HCT116 (cell line): ENCODE data around the gene ACAP3. TPM values are rescaled to one million over a fixed set of nuclear protein-coding genes. Genes with fewer than 3 reads are reported as not detected.

Experiments used
- ATAC-seq: fragments of 200-7000 bp; cut with Tn5 transposase; 2 replicates; pipeline ENCODE4 v1.9.1; 2020; ENCODE audit warnings: mild to moderate bottlenecking, moderate library complexity
- BruUV-seq: library from RNA; stranded (reverse); fragments of 400-500 nt; replicated peaks from 2 replicates; lab custom pipeline; 2021; lab: Mats Ljungman, UMichigan
- CTCF ChIA-PET: fragments of 300-600 bp; sonication (Branson Sonifier 250); formaldehyde crosslinking; loops from one replicate; lab custom pipeline; 2021; ENCODE audit warnings: antibody characterized with exemption; lab: Charles Lee
- POLR2A ChIA-PET: fragments of 300-600, 350-600 bp; sonication (Branson Sonifier 250); formaldehyde crosslinking; loops from one replicate; lab custom pipeline; 2021; ENCODE audit warnings: antibody characterized with exemption; lab: Charles Lee
- RAD21 ChIA-PET, 2 experiments: fragments of 300-600 bp; sonication (Branson Sonifier 250); formaldehyde crosslinking; loops; one replicate each; lab custom pipeline; 2023; ENCODE audit warnings: low total read pairs in 2 of 2; ENCODE audit not compliant: uncharacterized antibody in 2 of 2, unreplicated experiment in 2 of 2, low non-redundant PET in 1 of 2; lab: Charles Lee
- DNase-seq: peaks from one replicate; pipeline ENCODE4 v3.0.0-alpha.2; 2010; ENCODE audit warnings: low read depth, low spot score
- H2AFZ ChIP-seq: fragments of 200-600 bp; shearing (Covaris generic), sonication (generic); 2 replicates; pipeline ENCODE4 v1.6.1; 2017; ENCODE audit warnings: low read depth, mixed run types, mixed read lengths, antibody characterized with exemption, low read length; ENCODE audit not compliant: poor library complexity, severe bottlenecking
- H3K27ac ChIP-seq: 2 replicates; pipeline ENCODE4 v1.5.1; 2012; ENCODE audit warnings: low read depth, low read length
- H3K27me3 ChIP-seq: fragments of 200-600 bp; sonication (generic); 2 replicates; pipeline ENCODE4 v1.6.1; 2016; ENCODE audit warnings: mixed run types, low read length, mixed read lengths; ENCODE audit not compliant: insufficient read depth
- H3K36me3 ChIP-seq, 2 experiments: fragments of 200-500 bp in 1 of 2; fragments of 200-600 bp in 1 of 2; sonication (Bioruptor generic) in 1 of 2; sonication (generic) in 1 of 2; 2 replicates each; pipeline versions ENCODE4 v1.5.1 to v1.6.1; 2014 to 2016; ENCODE audit warnings: low read length in 2 of 2, inconsistent platforms in 1 of 2, mixed read lengths in 1 of 2, mixed run types in 1 of 2; ENCODE audit not compliant: insufficient read depth in 2 of 2, control insufficient read depth in 1 of 2
- H3K4me1 ChIP-seq, 2 experiments: fragments of 200-600 bp in 1 of 2; sonication (generic) in 1 of 2; 2 replicates each; pipeline versions ENCODE4 v1.5.1 to v1.6.1; 2012 to 2017; ENCODE audit warnings: low read length in 2 of 2, inconsistent platforms in 1 of 2, mild to moderate bottlenecking in 1 of 2, mixed read lengths in 1 of 2, mixed run types in 1 of 2, moderate library complexity in 1 of 2; ENCODE audit not compliant: insufficient read depth in 2 of 2, control insufficient read depth in 1 of 2
- H3K4me2 ChIP-seq: fragments of 200-600 bp; sonication (generic); 2 replicates; pipeline ENCODE4 v1.6.1; 2017; ENCODE audit warnings: mixed run types, low read length, mixed read lengths
- H3K4me3 ChIP-seq, 2 experiments: fragments of 200-600 bp in 1 of 2; sonication (generic) in 1 of 2; replicated peaks in 1 of 2; 2 replicates each; pipeline ENCODE4 v1.5.1; 2011 to 2016; ENCODE audit warnings: low read length in 2 of 2, control low read depth in 1 of 2, low read depth in 1 of 2, mild to moderate bottlenecking in 1 of 2, mixed read lengths in 1 of 2, mixed run types in 1 of 2
- H3K79me2 ChIP-seq: fragments of 200-600 bp; sonication (generic); 2 replicates; pipeline ENCODE4 v1.6.1; 2017; ENCODE audit warnings: mild to moderate bottlenecking, mixed run types, low read length, moderate library complexity, mixed read lengths; ENCODE audit not compliant: insufficient read depth
- H3K9ac ChIP-seq: fragments of 200-600 bp; sonication (generic); 2 replicates; pipeline ENCODE4 v1.6.1; 2016; ENCODE audit warnings: low read length, mixed read lengths
- H3K9me2 ChIP-seq: fragments of 200-600 bp; sonication (generic), shearing (Covaris generic); 2 replicates; pipeline ENCODE4 v1.6.1; 2017; ENCODE audit warnings: mixed run types, mild to moderate bottlenecking, moderate library complexity; ENCODE audit not compliant: insufficient read depth
- H3K9me3 ChIP-seq, 2 experiments: fragments of 200-500 bp in 1 of 2; fragments of 200-600 bp in 1 of 2; sonication (Bioruptor generic) in 1 of 2; sonication (generic) in 1 of 2; 2 replicates each; pipeline ENCODE4 v1.6.1; 2014 to 2017; ENCODE audit warnings: low read length in 2 of 2, mixed read lengths in 2 of 2, inconsistent platforms in 1 of 2, low read depth in 1 of 2, mild to moderate bottlenecking in 1 of 2, mixed run types in 1 of 2, moderate library complexity in 1 of 2; ENCODE audit not compliant: control insufficient read depth in 1 of 2, insufficient read depth in 1 of 2
- H4K20me1 ChIP-seq: fragments of 200-600 bp; sonication (generic), shearing (Covaris generic); 2 replicates; pipeline ENCODE4 v1.6.1; 2017; ENCODE audit warnings: mixed run types, mild to moderate bottlenecking, moderate library complexity; ENCODE audit not compliant: insufficient read depth
- EGR1 ChIP-seq: IDR thresholded peaks from 2 replicates; pipeline ENCODE4 v1.6.1; 2012; ENCODE audit warnings: low read depth
- ELF1 ChIP-seq: IDR thresholded peaks from 2 replicates; pipeline ENCODE4 v1.6.1; 2012; ENCODE audit warnings: low read depth, borderline replicate concordance
- FOSL1 ChIP-seq: IDR thresholded peaks from 2 replicates; pipeline ENCODE4 v1.6.1; 2012; ENCODE audit warnings: low read depth
- POLR2AphosphoS5 ChIP-seq: IDR thresholded peaks from 2 replicates; pipeline ENCODE4 v1.6.1; 2011; ENCODE audit warnings: mild to moderate bottlenecking, low read depth, low read length, moderate library complexity
- RAD21 ChIP-seq: IDR thresholded peaks from 2 replicates; pipeline ENCODE4 v1.6.1; 2012; ENCODE audit warnings: low read depth, mild to moderate bottlenecking
- SIN3A ChIP-seq: IDR thresholded peaks from 2 replicates; pipeline ENCODE4 v1.6.1; 2012; ENCODE audit warnings: low read depth
- SRF ChIP-seq: IDR thresholded peaks from 2 replicates; pipeline ENCODE4 v1.6.1; 2012; ENCODE audit warnings: low read depth
- TCF7L2 ChIP-seq: IDR thresholded peaks from 2 replicates; pipeline ENCODE4 v1.7.0; 2011; ENCODE audit warnings: borderline replicate concordance, inconsistent platforms; ENCODE audit not compliant: insufficient read depth, insufficient read length; ENCODE audit errors: extremely low read depth
- YY1 ChIP-seq: IDR thresholded peaks from 2 replicates; pipeline ENCODE4 v1.6.1; 2011; ENCODE audit warnings: low read length, low read depth, moderate library complexity, mild to moderate bottlenecking; ENCODE audit not compliant: insufficient replicate concordance; ENCODE audit errors: extremely low read depth
- ZNF274 ChIP-seq: fragments of 200-500 bp; sonication (Bioruptor generic); IDR thresholded peaks from 2 replicates; pipeline ENCODE4 v1.6.1; 2014; ENCODE audit warnings: mild to moderate bottlenecking, low read depth, low read length, inconsistent platforms
- intact Hi-C: fragments of 100-400 bp; cut with micrococcal nuclease; formaldehyde crosslinking; loops from 2 replicates; pipeline ENCODE4 v1.10.0; 2022
- total RNA-seq: library from RNA; stranded (reverse); gene quantifications from one replicate; pipeline ENCODE4 v1.2.1, GENCODE V29; 2021; ENCODE audit not compliant: unreplicated experiment
- TF ChIP-seq, protein P1 (sequence below): IDR thresholded peaks from 2 replicates; pipeline ENCODE4 v1.6.1; 2012
- TF ChIP-seq, protein P2 (sequence below), 3 experiments: fragments of 200-600 bp in 1 of 3; sonication (generic) in 1 of 3; IDR thresholded peaks in 2 of 3; conservative IDR thresholded peaks in 1 of 3; 2 replicates each; pipeline ENCODE4 v1.5.1; 2012 to 2017; ENCODE audit warnings: low read depth in 2 of 3, low read length in 2 of 3, antibody characterized with exemption in 1 of 3, borderline replicate concordance in 1 of 3, control low read depth in 1 of 3, mild to moderate bottlenecking in 1 of 3, mixed read lengths in 1 of 3, mixed run types in 1 of 3, moderate library complexity in 1 of 3; ENCODE audit not compliant: insufficient read depth in 1 of 3
- TF ChIP-seq, protein P3 (sequence below): IDR thresholded peaks from 2 replicates; pipeline ENCODE4 v1.6.1; 2012
- TF ChIP-seq, protein P4 (sequence below): IDR thresholded peaks from 2 replicates; pipeline ENCODE4 v1.6.1; 2012; ENCODE audit warnings: low read depth

The ACAP3 gene
- total RNA-seq, 1 experiment from 2014 or later = 38.8 TPM

DNA sequence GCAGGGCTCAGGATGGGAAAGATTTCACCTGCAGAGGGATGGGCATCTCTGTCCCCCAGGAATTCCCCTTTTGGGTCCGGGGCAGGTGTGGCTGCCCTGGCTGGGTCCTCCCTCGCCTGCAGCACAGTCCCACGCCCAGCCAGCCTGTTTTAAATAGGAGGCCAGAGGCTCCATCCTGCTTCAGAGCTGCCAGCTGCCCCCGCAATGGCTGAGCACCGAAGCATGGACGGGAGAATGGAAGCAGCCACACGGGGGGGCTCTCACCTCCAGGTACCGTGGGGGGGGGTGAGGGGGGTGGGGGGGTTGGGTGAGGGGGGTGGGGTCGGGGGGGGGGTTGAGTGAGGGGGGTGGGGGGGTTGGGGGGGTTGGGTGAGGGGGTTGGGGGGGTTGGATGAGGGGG is 23.9 kb downstream of the ACAP3 start:
- H3K4me1 ChIP-seq = peaks cover 0 to 26% of the 10 kb centered on the region in 2 experiments; a peak in 3 of 4 replicates
- RAD21 ChIA-PET = no interaction called here
- H4K20me1 ChIP-seq = no peaks in the 10 kb centered on the region
- H3K9me3 ChIP-seq = no peaks in the 10 kb centered on the region
- no peak overlapping the region for H3K9ac ChIP-seq
- no peaks in the 10 kb centered on the region for H3K36me3 ChIP-seq
- H3K79me2 ChIP-seq = no peaks in the 10 kb centered on the region
- no peak overlapping the region for H3K4me3 ChIP-seq
- DNase-seq = no peak
- intact Hi-C loops = no loop called here
- H3K27me3 ChIP-seq = no peaks in the 10 kb centered on the region
- no peak overlapping the region for H3K27ac ChIP-seq
- ATAC-seq = peak; percentile 59
- TF ChIP-seq, protein P1, sequence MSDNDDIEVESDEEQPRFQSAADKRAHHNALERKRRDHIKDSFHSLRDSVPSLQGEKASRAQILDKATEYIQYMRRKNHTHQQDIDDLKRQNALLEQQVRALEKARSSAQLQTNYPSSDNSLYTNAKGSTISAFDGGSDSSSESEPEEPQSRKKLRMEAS = no peak
- TF ChIP-seq YY1 (no peak), TCF7L2 (no peak), SIN3A (no peak), FOSL1 (no peak)
- TF ChIP-seq, protein P2, sequence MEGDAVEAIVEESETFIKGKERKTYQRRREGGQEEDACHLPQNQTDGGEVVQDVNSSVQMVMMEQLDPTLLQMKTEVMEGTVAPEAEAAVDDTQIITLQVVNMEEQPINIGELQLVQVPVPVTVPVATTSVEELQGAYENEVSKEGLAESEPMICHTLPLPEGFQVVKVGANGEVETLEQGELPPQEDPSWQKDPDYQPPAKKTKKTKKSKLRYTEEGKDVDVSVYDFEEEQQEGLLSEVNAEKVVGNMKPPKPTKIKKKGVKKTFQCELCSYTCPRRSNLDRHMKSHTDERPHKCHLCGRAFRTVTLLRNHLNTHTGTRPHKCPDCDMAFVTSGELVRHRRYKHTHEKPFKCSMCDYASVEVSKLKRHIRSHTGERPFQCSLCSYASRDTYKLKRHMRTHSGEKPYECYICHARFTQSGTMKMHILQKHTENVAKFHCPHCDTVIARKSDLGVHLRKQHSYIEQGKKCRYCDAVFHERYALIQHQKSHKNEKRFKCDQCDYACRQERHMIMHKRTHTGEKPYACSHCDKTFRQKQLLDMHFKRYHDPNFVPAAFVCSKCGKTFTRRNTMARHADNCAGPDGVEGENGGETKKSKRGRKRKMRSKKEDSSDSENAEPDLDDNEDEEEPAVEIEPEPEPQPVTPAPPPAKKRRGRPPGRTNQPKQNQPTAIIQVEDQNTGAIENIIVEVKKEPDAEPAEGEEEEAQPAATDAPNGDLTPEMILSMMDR (IDR thresholded peaks at IDR 0.05 in 2 of 3, conservative IDR thresholded peaks at IDR 0.05 in 1 of 3; ENCODE audit: borderline replicate concordance in 1 of 3, insufficient read depth in 1 of 3, low read depth in 2 of 3, low read length in 2 of 3) = peak in 1 of 3 experiments; percentile 23; a peak in 2 of 6 replicates
- no TSS peak for BruUV-seq
- no peak overlapping the region for H2AFZ ChIP-seq
- POLR2A ChIA-PET = no interaction called here
- no peak overlapping the region for H3K4me2 ChIP-seq
- CTCF ChIA-PET = interaction anchor here (1.5 kb wide), 1 partner anchor 8 kb away, joined by 4 read pairs; no protein-coding TSS in a partner anchor
- no peaks in the 10 kb centered on the region for H3K9me2 ChIP-seq

DNA sequence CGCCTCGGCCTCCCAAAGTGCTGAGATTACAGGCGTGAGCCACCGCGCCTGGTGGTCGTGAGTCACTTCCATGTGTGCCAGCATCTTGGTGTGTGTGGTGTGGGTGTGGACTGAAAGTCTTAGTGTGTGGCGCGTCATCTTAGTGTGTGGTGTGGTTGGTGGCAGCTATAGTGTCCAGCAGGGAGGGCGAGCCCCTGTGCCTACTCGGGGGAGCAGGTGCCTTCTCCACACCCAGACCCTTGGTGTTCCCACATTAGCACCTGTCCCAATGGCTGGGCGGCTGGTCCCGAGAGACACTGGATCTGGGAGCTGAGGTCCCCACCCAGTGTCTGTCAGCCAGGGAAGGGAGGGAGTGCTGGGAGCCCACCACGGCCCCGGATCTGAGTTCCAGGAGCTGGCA is 24.7 kb downstream of the ACAP3 start:
- no peaks in the 10 kb centered on the region for H3K9me3 ChIP-seq
- H3K79me2 ChIP-seq = no peaks in the 10 kb centered on the region
- no peak overlapping the region for H3K9ac ChIP-seq
- no peak overlapping the region for H3K4me2 ChIP-seq
- peaks cover 0 to 26% of the 10 kb centered on the region in 2 experiments; a peak in 3 of 4 replicates for H3K4me1 ChIP-seq
- H4K20me1 ChIP-seq = no peaks in the 10 kb centered on the region
- no peak for ATAC-seq
- ChIA-PET RAD21 (no interaction called here), POLR2A (interaction anchor here (0.6 to 0.7 kb wide), 2 partner anchors 9 to 55 kb away, joined by 4 read pairs; partner anchors contain the start of gene UBE2J2), CTCF (interaction anchor here (1.5 kb wide), 1 partner anchor 9 kb away, joined by 4 read pairs; no protein-coding TSS in a partner anchor)
- H3K27me3 ChIP-seq = no peaks in the 10 kb centered on the region
- no peak for DNase-seq
- H3K4me3 ChIP-seq = no peak overlapping the region
- no peaks in the 10 kb centered on the region for H3K9me2 ChIP-seq
- no TSS peak for BruUV-seq
- H3K36me3 ChIP-seq = no peaks in the 10 kb centered on the region
- intact Hi-C loops = no loop called here
- no peak overlapping the region for H2AFZ ChIP-seq
- no peak overlapping the region for H3K27ac ChIP-seq
- TF ChIP-seq POLR2AphosphoS5 (no peak), SIN3A (no peak), ELF1 (no peak), EGR1 (no peak), YY1 (no peak), ZNF274 (no peak), FOSL1 (no peak), RAD21 (no peak), SRF (no peak)
- TF ChIP-seq, protein P3, sequence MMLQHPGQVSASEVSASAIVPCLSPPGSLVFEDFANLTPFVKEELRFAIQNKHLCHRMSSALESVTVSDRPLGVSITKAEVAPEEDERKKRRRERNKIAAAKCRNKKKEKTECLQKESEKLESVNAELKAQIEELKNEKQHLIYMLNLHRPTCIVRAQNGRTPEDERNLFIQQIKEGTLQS = no peak
- TF ChIP-seq, protein P4, sequence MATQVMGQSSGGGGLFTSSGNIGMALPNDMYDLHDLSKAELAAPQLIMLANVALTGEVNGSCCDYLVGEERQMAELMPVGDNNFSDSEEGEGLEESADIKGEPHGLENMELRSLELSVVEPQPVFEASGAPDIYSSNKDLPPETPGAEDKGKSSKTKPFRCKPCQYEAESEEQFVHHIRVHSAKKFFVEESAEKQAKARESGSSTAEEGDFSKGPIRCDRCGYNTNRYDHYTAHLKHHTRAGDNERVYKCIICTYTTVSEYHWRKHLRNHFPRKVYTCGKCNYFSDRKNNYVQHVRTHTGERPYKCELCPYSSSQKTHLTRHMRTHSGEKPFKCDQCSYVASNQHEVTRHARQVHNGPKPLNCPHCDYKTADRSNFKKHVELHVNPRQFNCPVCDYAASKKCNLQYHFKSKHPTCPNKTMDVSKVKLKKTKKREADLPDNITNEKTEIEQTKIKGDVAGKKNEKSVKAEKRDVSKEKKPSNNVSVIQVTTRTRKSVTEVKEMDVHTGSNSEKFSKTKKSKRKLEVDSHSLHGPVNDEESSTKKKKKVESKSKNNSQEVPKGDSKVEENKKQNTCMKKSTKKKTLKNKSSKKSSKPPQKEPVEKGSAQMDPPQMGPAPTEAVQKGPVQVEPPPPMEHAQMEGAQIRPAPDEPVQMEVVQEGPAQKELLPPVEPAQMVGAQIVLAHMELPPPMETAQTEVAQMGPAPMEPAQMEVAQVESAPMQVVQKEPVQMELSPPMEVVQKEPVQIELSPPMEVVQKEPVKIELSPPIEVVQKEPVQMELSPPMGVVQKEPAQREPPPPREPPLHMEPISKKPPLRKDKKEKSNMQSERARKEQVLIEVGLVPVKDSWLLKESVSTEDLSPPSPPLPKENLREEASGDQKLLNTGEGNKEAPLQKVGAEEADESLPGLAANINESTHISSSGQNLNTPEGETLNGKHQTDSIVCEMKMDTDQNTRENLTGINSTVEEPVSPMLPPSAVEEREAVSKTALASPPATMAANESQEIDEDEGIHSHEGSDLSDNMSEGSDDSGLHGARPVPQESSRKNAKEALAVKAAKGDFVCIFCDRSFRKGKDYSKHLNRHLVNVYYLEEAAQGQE = no peak
